Loucy (cell line): ENCODE measurements around the gene SAMSN1.
"Not testable (repeated sequence)": the region's sequence is repeated elsewhere in the genome, so short reads cannot be mapped to it uniquely, and the experiment has no call there.

ENCODE experiments used
- H2AFZ ChIP-seq: fragments of 200-600 bp; sonication (generic); 2 replicates; pipeline ENCODE4 v1.6.0; 2016; ENCODE audit warnings: antibody characterized with exemption, mild to moderate bottlenecking, low read length, moderate library complexity
- H3F3A ChIP-seq: fragments of 200-600 bp; 2 replicates; pipeline ENCODE4 v1.6.0; 2016; ENCODE audit warnings: antibody characterized with exemption, low read depth, mild to moderate bottlenecking
- H3K27me3 ChIP-seq: fragments of 200-600 bp; sonication (generic); 2 replicates; pipeline ENCODE4 v1.6.1; 2014; ENCODE audit warnings: low read length, mild to moderate bottlenecking; ENCODE audit not compliant: insufficient read depth, poor library complexity, severe bottlenecking
- H3K36me3 ChIP-seq: fragments of 200-600 bp; sonication (generic); 2 replicates; pipeline ENCODE4 v1.6.1; 2016; ENCODE audit warnings: low read length; ENCODE audit not compliant: insufficient read depth
- H3K4me1 ChIP-seq: fragments of 200-600 bp; sonication (generic); 2 replicates; pipeline ENCODE4 v1.5.1; 2014; ENCODE audit warnings: low read length, mild to moderate bottlenecking; ENCODE audit not compliant: insufficient read depth, poor library complexity, severe bottlenecking
- H3K4me2 ChIP-seq: fragments of 200-600 bp; sonication (generic); 2 replicates; pipeline ENCODE4 v1.6.0; 2014; ENCODE audit warnings: antibody characterized with exemption, low read length, low read depth, mild to moderate bottlenecking; ENCODE audit not compliant: poor library complexity, severe bottlenecking
- H3K4me3 ChIP-seq: fragments of 200-600 bp; sonication (generic); 2 replicates; pipeline ENCODE4 v1.5.1; 2014; ENCODE audit warnings: low read length, mild to moderate bottlenecking, mixed read lengths; ENCODE audit not compliant: poor library complexity, severe bottlenecking
- H3K79me2 ChIP-seq: fragments of 200-600 bp; sonication (generic); 2 replicates; pipeline ENCODE4 v1.6.1; 2014; ENCODE audit warnings: low read length; ENCODE audit not compliant: insufficient read depth
- H3K9ac ChIP-seq: fragments of 200-600 bp; sonication (generic); 2 replicates; pipeline ENCODE4 v1.6.0; 2014; ENCODE audit warnings: mild to moderate bottlenecking, low read depth, low read length, moderate library complexity; ENCODE audit not compliant: poor library complexity, severe bottlenecking
- H3K9me2 ChIP-seq: fragments of 200-600 bp; sonication (generic); replicated peaks from 2 replicates; pipeline ENCODE4 v1.6.1; 2016; ENCODE audit warnings: low read depth, low read length, mixed read lengths
- H3K9me3 ChIP-seq: fragments of 200-600 bp; sonication (generic); 2 replicates; pipeline ENCODE4 v1.6.1; 2014; ENCODE audit warnings: mild to moderate bottlenecking, antibody characterized with exemption, low read length, low read depth; ENCODE audit not compliant: insufficient read depth
- H4K20me1 ChIP-seq: fragments of 200-600 bp; sonication (generic); 2 replicates; pipeline ENCODE4 v1.6.0; 2014; ENCODE audit warnings: antibody characterized with exemption, low read length, mild to moderate bottlenecking; ENCODE audit not compliant: insufficient read depth, poor library complexity, severe bottlenecking
- EZH2phosphoT487 ChIP-seq: fragments of 200-600 bp; IDR thresholded peaks from 2 replicates; pipeline ENCODE4 v1.6.1; 2018; ENCODE audit warnings: antibody characterized with exemption, mild to moderate bottlenecking, moderate library complexity, borderline replicate concordance
- TF ChIP-seq, protein P1 (sequence below): fragments of 200-600 bp; sonication (generic); conservative IDR thresholded peaks from 2 replicates; pipeline ENCODE4 v1.5.1; 2014; ENCODE audit warnings: mild to moderate bottlenecking, antibody characterized with exemption, low read length

SAMSN1 gene

DNA sequence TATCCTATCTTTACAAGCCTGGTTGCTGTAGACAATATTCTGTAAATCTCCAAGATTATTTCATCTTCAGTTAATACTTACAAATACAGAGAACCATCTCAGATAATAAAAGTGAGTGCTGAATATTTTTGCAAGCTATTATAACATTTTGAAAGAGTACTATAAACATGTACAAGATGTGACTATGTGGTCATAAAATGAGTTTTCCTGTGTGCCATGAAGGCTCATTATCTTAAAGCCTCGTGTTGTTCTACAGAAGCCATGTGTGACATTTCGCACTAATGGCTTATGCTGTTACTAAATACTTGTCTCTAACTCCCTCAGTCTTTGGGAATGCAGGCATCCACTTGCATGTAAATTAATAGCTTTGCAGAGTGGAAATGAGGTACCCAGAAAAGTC lies 48.3 kb downstream of the SAMSN1 start:
- no peak overlapping the region for H3K9ac ChIP-seq
- no peaks in the 10 kb centered on the region for H3K27me3 ChIP-seq
- no peak for TF ChIP-seq EZH2phosphoT487
- TF ChIP-seq, protein P1, sequence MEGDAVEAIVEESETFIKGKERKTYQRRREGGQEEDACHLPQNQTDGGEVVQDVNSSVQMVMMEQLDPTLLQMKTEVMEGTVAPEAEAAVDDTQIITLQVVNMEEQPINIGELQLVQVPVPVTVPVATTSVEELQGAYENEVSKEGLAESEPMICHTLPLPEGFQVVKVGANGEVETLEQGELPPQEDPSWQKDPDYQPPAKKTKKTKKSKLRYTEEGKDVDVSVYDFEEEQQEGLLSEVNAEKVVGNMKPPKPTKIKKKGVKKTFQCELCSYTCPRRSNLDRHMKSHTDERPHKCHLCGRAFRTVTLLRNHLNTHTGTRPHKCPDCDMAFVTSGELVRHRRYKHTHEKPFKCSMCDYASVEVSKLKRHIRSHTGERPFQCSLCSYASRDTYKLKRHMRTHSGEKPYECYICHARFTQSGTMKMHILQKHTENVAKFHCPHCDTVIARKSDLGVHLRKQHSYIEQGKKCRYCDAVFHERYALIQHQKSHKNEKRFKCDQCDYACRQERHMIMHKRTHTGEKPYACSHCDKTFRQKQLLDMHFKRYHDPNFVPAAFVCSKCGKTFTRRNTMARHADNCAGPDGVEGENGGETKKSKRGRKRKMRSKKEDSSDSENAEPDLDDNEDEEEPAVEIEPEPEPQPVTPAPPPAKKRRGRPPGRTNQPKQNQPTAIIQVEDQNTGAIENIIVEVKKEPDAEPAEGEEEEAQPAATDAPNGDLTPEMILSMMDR = no peak
- H3K4me2 ChIP-seq = no peak overlapping the region
- H3F3A ChIP-seq = no peaks in the 10 kb centered on the region
- no peaks in the 10 kb centered on the region for H3K9me3 ChIP-seq
- no peak overlapping the region for H2AFZ ChIP-seq
- no peak overlapping the region for H3K4me3 ChIP-seq
- H3K9me2 ChIP-seq = no peaks in the 10 kb centered on the region
- no peaks in the 10 kb centered on the region for H4K20me1 ChIP-seq
- H3K79me2 ChIP-seq = no peaks in the 10 kb centered on the region
- H3K4me1 ChIP-seq = no peaks in the 10 kb centered on the region
- peaks cover 83% of the 10 kb centered on the region for H3K36me3 ChIP-seq

DNA sequence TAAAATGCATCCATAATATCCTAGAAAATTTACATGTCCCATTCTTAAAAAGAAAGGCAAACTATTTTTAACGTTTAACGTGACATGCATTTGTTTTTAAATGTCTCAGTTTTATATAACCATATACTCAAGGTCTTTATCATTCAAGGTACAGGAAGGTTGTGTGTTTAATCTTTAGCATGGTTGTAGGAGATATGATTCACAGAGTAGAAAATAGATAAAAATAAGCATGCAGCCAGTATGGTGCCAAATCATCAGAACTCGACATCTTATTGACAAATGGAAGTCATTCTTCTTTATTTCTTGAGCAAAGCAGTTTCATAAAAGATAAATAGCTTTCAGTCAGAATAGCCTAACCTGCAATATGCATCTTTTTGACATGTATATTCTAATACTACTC lies 51.0 kb downstream of the SAMSN1 start:
- Histone ChIP-seq H3K4me3 (no peak overlapping the region), H3K9me2 (no peaks in the 10 kb centered on the region), H3K79me2 (no peaks in the 10 kb centered on the region), H3K9me3 (no peaks in the 10 kb centered on the region), H3F3A (no peaks in the 10 kb centered on the region), H3K27me3 (no peaks in the 10 kb centered on the region), H3K4me2 (no peak overlapping the region), H2AFZ (no peak overlapping the region), H4K20me1 (no peaks in the 10 kb centered on the region), H3K36me3 (peaks cover 56% of the 10 kb centered on the region), H3K9ac (no peak overlapping the region), H3K4me1 (no peaks in the 10 kb centered on the region)
- TF ChIP-seq, protein P1 = no peak
- TF ChIP-seq EZH2phosphoT487 = no peak

DNA sequence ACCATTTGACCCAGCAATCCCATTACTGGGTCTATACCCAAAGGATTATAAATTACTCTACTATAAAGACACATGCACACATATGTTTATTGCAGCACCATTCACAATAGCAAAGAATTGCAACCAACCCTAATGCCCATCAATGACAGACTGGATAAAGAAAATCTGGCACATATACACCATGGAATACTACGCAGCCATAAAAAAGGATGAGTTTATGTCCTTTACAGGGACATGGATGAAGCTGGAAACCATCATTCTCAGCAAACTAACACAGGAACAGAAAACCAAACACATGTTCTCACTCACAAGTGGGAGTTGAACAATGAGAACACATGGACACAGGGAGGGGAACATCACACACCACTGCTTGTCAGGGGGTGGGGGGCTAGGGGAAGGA lies 51.9 kb downstream of the SAMSN1 start:
- H3K9me3 ChIP-seq, H3K79me2 ChIP-seq, H3K27me3 ChIP-seq, H3K4me3 ChIP-seq, H3K9ac ChIP-seq, H4K20me1 ChIP-seq, H3K4me2 ChIP-seq, H3K9me2 ChIP-seq, H3K4me1 ChIP-seq, H2AFZ ChIP-seq, H3F3A ChIP-seq: not testable (repeated sequence)
- H3K36me3 ChIP-seq = peaks cover 48% of the 10 kb centered on the region

DNA sequence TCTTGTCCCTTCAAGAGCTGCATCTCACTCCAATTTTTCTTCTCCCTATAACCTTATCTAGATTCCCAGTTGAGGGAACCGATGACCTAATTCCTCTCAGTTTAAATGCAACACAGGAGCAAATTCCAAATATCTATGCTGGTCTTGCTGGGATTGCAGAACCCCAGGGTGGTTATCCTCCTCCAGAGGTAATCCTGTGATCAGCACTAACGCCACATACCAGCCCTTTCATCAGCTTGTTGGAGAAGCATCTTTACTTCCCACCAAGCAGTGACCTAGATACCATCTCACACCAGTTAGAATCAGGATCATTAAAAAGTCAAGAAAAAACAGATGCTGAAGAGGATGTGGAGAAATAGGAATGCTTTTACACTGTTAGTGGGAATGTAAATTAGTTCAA lies 52.4 kb downstream of the SAMSN1 start:
- H4K20me1 ChIP-seq = no peaks in the 10 kb centered on the region
- no peak overlapping the region for H3K9ac ChIP-seq
- no peaks in the 10 kb centered on the region for H3F3A ChIP-seq
- TF ChIP-seq, protein P1 = no peak
- no peak for TF ChIP-seq EZH2phosphoT487
- H3K27me3 ChIP-seq = no peaks in the 10 kb centered on the region
- no peak overlapping the region for H3K4me3 ChIP-seq
- H3K79me2 ChIP-seq = no peaks in the 10 kb centered on the region
- H3K4me1 ChIP-seq = no peaks in the 10 kb centered on the region
- H3K9me2 ChIP-seq = no peaks in the 10 kb centered on the region
- no peaks in the 10 kb centered on the region for H3K9me3 ChIP-seq
- no peak overlapping the region for H3K4me2 ChIP-seq
- H3K36me3 ChIP-seq = peaks cover 47% of the 10 kb centered on the region
- H2AFZ ChIP-seq = no peak overlapping the region
